T follicular helper cell (primary cell): ENCODE measurements around the gene ARHGAP6.
"Not testable (repeated sequence)": the region's sequence is repeated elsewhere in the genome, so short reads cannot be mapped to it uniquely, and the experiment has no call there.

ENCODE experiments used
- DNase-seq: peaks from one replicate; pipeline ENCODE4 v3.0.0-alpha.2; 2020; ENCODE audit warnings: low read depth

The ARHGAP6 gene

GRCh38 chrX:11395859-11396258, 269.9 kb downstream of the ARHGAP6 start:
- DNase-seq = no peak

- DNase-seq = no peak
Measured at GRCh38 chrX:11393949-11394654, 271.6 kb downstream of the ARHGAP6 start.

GRCh38 chrX:11386812-11387211, 278.9 kb downstream of the ARHGAP6 start:
- DNase-seq = no peak

GRCh38 chrX:11386001-11386523, 279.7 kb downstream of the ARHGAP6 start:
- DNase-seq = no peak

- DNase-seq = no peak
Measured at GRCh38 chrX:11382930-11383329, 282.8 kb downstream of the ARHGAP6 start.

- no peak for DNase-seq
Measured at GRCh38 chrX:11381464-11381863, 284.3 kb downstream of the ARHGAP6 start.

GRCh38 chrX:11380187-11380844, 285.4 kb downstream of the ARHGAP6 start:
- no peak for DNase-seq

- no peak for DNase-seq
Measured at GRCh38 chrX:11376163-11376562, 289.6 kb downstream of the ARHGAP6 start.

- no peak for DNase-seq
Measured at GRCh38 chrX:11375614-11376119, 290.1 kb downstream of the ARHGAP6 start.

- DNase-seq = no peak
Measured at GRCh38 chrX:11374570-11374969, 291.1 kb downstream of the ARHGAP6 start.

GRCh38 chrX:11371106-11371505, 294.6 kb downstream of the ARHGAP6 start:
- DNase-seq = no peak

- no peak for DNase-seq
Measured at GRCh38 chrX:11367609-11368430, 297.9 kb downstream of the ARHGAP6 start.

- no peak for DNase-seq
Measured at GRCh38 chrX:11366998-11367595, 298.6 kb downstream of the ARHGAP6 start.

- no peak for DNase-seq
Measured at GRCh38 chrX:11365426-11365825, 300.3 kb downstream of the ARHGAP6 start.

GRCh38 chrX:11364835-11365234, 300.9 kb downstream of the ARHGAP6 start:
- no peak for DNase-seq

- not testable (repeated sequence) for DNase-seq
Measured at GRCh38 chrX:11363825-11364224, 301.9 kb downstream of the ARHGAP6 start.

GRCh38 chrX:11363069-11363594, 302.6 kb downstream of the ARHGAP6 start:
- no peak for DNase-seq

GRCh38 chrX:11361666-11362065, 304.1 kb downstream of the ARHGAP6 start:
- DNase-seq = not testable (repeated sequence)

- not testable (repeated sequence) for DNase-seq
Measured at GRCh38 chrX:11355944-11356343, 309.8 kb downstream of the ARHGAP6 start.

GRCh38 chrX:11355259-11355909, 310.3 kb downstream of the ARHGAP6 start:
- no peak for DNase-seq

- no peak for DNase-seq
Measured at GRCh38 chrX:11352296-11352741, 313.4 kb downstream of the ARHGAP6 start.
